ENCODE results near the gene GPC1.

The GPC1 gene

GRCh38 chr2:240432820-240433801 lies 2.4 kb upstream of the GPC1 start:
- no peak for FAIRE-seq

GRCh38 chr2:240433973-240434727 lies 1.3 kb upstream of the GPC1 start:
- no peak for FAIRE-seq

- no peak for FAIRE-seq
Observed at GRCh38 chr2:240434728-240435456, 571 bp upstream of the GPC1 start.

GRCh38 chr2:240435948-240436682 lies 652 bp downstream of the GPC1 start:
- no peak for FAIRE-seq

- no peak for FAIRE-seq
Observed at GRCh38 chr2:240436683-240437550, 1.5 kb downstream of the GPC1 start.

GRCh38 chr2:240437551-240437860 lies 2.0 kb downstream of the GPC1 start:
- FAIRE-seq: no peak

GRCh38 chr2:240437861-240438809 lies 2.7 kb downstream of the GPC1 start:
- FAIRE-seq: no peak

- FAIRE-seq: no peak
Observed at GRCh38 chr2:240438810-240439697, 3.6 kb downstream of the GPC1 start.

- FAIRE-seq: no peak
Observed at GRCh38 chr2:240439698-240440151, 4.3 kb downstream of the GPC1 start.

- no peak for FAIRE-seq
Observed at GRCh38 chr2:240440251-240440650, 4.8 kb downstream of the GPC1 start.

GRCh38 chr2:240440704-240441320 lies 5.3 kb downstream of the GPC1 start:
- no peak for FAIRE-seq

GRCh38 chr2:240441326-240441992 lies 6.0 kb downstream of the GPC1 start:
- no peak for FAIRE-seq

- FAIRE-seq: no peak
Observed at GRCh38 chr2:240441993-240442411, 6.5 kb downstream of the GPC1 start.

GRCh38 chr2:240442891-240443715 lies 7.6 kb downstream of the GPC1 start:
- no peak for FAIRE-seq

- FAIRE-seq: no peak
Observed at GRCh38 chr2:240443891-240444301, 8.4 kb downstream of the GPC1 start.

- FAIRE-seq: no peak
Observed at GRCh38 chr2:240444464-240444863, 9.0 kb downstream of the GPC1 start.

Data from TTC549 (cell line).